ENCODE measurements around the gene GRIN2D. TPM values are rescaled to one million over a fixed set of nuclear protein-coding genes. Genes with fewer than 3 reads are reported as not detected.

GRIN2D gene
- total and polyA plus RNA-seq, 2 donors from 2014 or later = 0.13 to 0.54 TPM

- no peak overlapping the region for H3K4me3 ChIP-seq (ENCODE audit: low read length in 3 of 3)
- TF ChIP-seq CTCF (IDR thresholded peaks at IDR 0.05; ENCODE audit: borderline replicate concordance, extremely low read depth, insufficient read depth) = no peak
- H3K27me3 ChIP-seq (ENCODE audit: control insufficient read depth, insufficient read depth, low read length) = peaks cover 20% of the 10 kb centered on the region
- no peaks in the 10 kb centered on the region for H3K9me3 ChIP-seq (ENCODE audit: control insufficient read depth in 2 of 3, insufficient read depth in 1 of 3, low read length in 3 of 3)
- no peak overlapping the region for H3K9ac ChIP-seq (ENCODE audit: low read length in 3 of 3)
- DNase-seq (peak in 1 of 5 donors; percentile 55), FAIRE-seq (no peak)
- H3K36me3 ChIP-seq (ENCODE audit: control insufficient read depth in 2 of 3, insufficient read depth in 3 of 3, low read length in 3 of 3) = no peaks in the 10 kb centered on the region
- intact Hi-C loops (cut with DNase I) = no loop called here
- no peak overlapping the region for H3K27ac ChIP-seq (ENCODE audit: low read depth in 2 of 2, low read length in 2 of 2)
- peaks cover 0 to 4% (median 0%) of the 10 kb centered on the region in 3 donors for H3K4me1 ChIP-seq (ENCODE audit: control insufficient read depth in 2 of 3, insufficient read depth in 2 of 3, low read depth in 1 of 3, low read length in 3 of 3)
Measured at GRCh38 chr19:48395499-48395898, 2.0 kb downstream of the GRIN2D start.

- no peak overlapping the region for H3K27ac ChIP-seq (ENCODE audit: low read depth in 2 of 2, low read length in 2 of 2)
- no peaks in the 10 kb centered on the region for H3K36me3 ChIP-seq (ENCODE audit: control insufficient read depth in 2 of 3, insufficient read depth in 3 of 3, low read length in 3 of 3)
- TF ChIP-seq CTCF (IDR thresholded peaks at IDR 0.05; ENCODE audit: borderline replicate concordance, extremely low read depth, insufficient read depth) = no peak
- intact Hi-C loops (cut with DNase I) = no loop called here
- H3K9ac ChIP-seq (ENCODE audit: low read length in 3 of 3) = no peak overlapping the region
- FAIRE-seq (no peak), DNase-seq (peak in 1 of 5 donors; percentile 59)
- H3K4me3 ChIP-seq (ENCODE audit: low read length in 3 of 3) = no peak overlapping the region
- peaks cover 0 to 4% (median 0%) of the 10 kb centered on the region in 3 donors for H3K4me1 ChIP-seq (ENCODE audit: control insufficient read depth in 2 of 3, insufficient read depth in 2 of 3, low read depth in 1 of 3, low read length in 3 of 3)
- peaks cover 20% of the 10 kb centered on the region for H3K27me3 ChIP-seq (ENCODE audit: control insufficient read depth, insufficient read depth, low read length)
- H3K9me3 ChIP-seq (ENCODE audit: control insufficient read depth in 2 of 3, insufficient read depth in 1 of 3, low read length in 3 of 3) = no peaks in the 10 kb centered on the region
Measured at GRCh38 chr19:48396016-48396823, 2.8 kb downstream of the GRIN2D start.

GRCh38 chr19:48396824-48397176 lies 3.3 kb downstream of the GRIN2D start:
- peak in 1 of 5 donors; percentile 59 for DNase-seq
- Histone ChIP-seq H3K27me3 (ENCODE audit: control insufficient read depth, insufficient read depth, low read length) (peaks cover 20% of the 10 kb centered on the region), H3K36me3 (ENCODE audit: control insufficient read depth in 2 of 3, insufficient read depth in 3 of 3, low read length in 3 of 3) (no peaks in the 10 kb centered on the region), H3K27ac (ENCODE audit: low read depth in 2 of 2, low read length in 2 of 2) (no peak overlapping the region), H3K4me3 (ENCODE audit: low read length in 3 of 3) (no peak overlapping the region), H3K9ac (ENCODE audit: low read length in 3 of 3) (no peak overlapping the region), H3K9me3 (ENCODE audit: control insufficient read depth in 2 of 3, insufficient read depth in 1 of 3, low read length in 3 of 3) (no peaks in the 10 kb centered on the region), H3K4me1 (ENCODE audit: control insufficient read depth in 2 of 3, insufficient read depth in 2 of 3, low read depth in 1 of 3, low read length in 3 of 3) (peaks cover 0 to 2% (median 0%) of the 10 kb centered on the region in 3 donors)
- intact Hi-C loops (cut with DNase I) = no loop called here
- TF ChIP-seq CTCF (IDR thresholded peaks at IDR 0.05; ENCODE audit: borderline replicate concordance, extremely low read depth, insufficient read depth) = no peak
- no peak for FAIRE-seq

Data from kidney (tissue), 14 donors.